KOPT-K1 (cell line): ENCODE measurements around the gene AICDA.
"Not testable (repeated sequence)": the region's sequence is repeated elsewhere in the genome, so short reads cannot be mapped to it uniquely, and the experiment has no call there.

ENCODE experiments used
- H3K27ac ChIP-seq: fragments of 200-600 bp; sonication (generic); 2 replicates; pipeline ENCODE4 v1.5.1; 2016; ENCODE audit warnings: antibody characterized with exemption, mild to moderate bottlenecking, low read depth, low read length; ENCODE audit not compliant: poor library complexity, severe bottlenecking
- H3K36me3 ChIP-seq: fragments of 200-600 bp; sonication (generic); 2 replicates; pipeline ENCODE4 v1.5.1; 2017; ENCODE audit warnings: antibody characterized with exemption, mild to moderate bottlenecking, low read length, moderate library complexity; ENCODE audit not compliant: insufficient read depth
- H3K9me3 ChIP-seq: fragments of 200-600 bp; sonication (generic); 2 replicates; pipeline ENCODE4 v1.5.1; 2017; ENCODE audit warnings: antibody characterized with exemption, low read length, mild to moderate bottlenecking; ENCODE audit not compliant: insufficient read depth, poor library complexity, severe bottlenecking

AICDA gene

DNA sequence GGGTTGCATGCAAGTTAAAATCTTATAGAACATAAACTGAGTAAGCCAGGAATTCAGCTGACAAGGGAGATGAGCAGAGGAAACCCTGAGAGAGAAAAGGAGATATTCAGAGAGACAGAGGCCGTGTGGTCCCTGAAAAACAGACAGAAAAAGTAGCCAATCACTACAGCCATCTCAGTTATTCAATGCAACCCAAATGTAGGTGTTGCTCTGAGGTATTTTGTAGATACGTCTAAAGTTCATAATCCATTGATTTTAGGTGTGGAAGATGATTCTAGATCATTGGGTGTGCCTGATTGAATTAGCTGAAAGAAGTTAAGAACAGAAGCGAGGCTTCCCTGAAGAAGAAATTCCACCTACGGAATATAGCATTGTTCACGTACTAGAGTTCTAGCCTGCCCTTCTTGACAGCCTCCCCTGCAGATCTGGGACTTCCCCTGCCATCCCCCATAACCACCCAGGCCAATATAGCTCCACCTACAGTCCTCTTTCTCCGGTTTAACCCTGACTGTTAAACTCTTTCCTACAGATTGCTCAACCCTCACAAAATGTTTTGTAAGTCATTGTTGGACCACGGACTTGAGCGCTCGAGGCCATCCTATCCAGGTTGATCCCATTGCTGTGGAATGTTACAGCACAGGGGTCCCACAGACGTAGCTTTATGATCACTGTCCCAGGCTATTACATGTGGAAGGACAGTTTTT, 21.7 kb downstream of the AICDA start:
- H3K27ac ChIP-seq, result no peak overlapping the region
- no peaks in the 10 kb centered on the region for H3K9me3 ChIP-seq
- no peaks in the 10 kb centered on the region for H3K36me3 ChIP-seq

DNA sequence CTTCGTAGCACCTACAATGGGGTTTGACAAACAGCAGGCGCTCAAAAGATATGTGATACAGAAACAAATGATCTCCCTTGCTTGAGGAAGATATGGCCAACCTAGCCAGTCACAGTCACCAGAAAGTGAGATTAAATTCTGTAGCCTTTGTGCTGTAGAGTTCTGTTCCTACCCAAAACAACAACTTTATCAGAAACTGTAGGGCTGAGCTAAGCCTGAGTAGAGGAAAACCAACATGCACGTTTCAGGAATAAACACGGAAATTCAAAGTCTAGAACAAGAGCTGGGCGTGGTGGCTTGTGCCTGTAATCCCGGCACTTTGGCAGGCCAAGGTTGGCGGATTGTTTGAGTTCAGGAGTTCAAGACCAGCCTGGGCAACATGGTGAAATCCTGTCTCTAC, 23.0 kb downstream of the AICDA start:
- no peak overlapping the region for H3K27ac ChIP-seq
- no peaks in the 10 kb centered on the region for H3K36me3 ChIP-seq
- H3K9me3 ChIP-seq, result no peaks in the 10 kb centered on the region

DNA sequence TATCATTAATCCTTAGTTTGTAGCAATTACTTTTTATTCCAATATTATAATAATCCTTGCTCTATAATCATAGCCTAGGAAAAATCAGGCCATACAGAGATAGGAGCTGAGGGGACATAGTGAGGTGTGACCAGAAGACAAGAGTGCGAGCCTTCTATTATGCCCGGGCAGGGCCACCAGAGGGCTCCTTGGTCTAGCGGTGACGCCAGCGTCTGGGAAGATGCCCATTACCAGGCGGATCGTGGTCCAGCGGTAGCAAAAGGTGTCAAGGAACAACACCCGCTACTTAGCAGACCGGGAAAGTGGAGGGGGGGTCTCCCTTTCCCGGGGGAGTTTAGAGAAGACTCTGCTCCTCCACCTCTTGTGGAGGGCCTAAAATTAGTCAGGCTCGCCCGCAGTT, 28.2 kb downstream of the AICDA start:
- H3K9me3 ChIP-seq, result not testable (repeated sequence)

DNA sequence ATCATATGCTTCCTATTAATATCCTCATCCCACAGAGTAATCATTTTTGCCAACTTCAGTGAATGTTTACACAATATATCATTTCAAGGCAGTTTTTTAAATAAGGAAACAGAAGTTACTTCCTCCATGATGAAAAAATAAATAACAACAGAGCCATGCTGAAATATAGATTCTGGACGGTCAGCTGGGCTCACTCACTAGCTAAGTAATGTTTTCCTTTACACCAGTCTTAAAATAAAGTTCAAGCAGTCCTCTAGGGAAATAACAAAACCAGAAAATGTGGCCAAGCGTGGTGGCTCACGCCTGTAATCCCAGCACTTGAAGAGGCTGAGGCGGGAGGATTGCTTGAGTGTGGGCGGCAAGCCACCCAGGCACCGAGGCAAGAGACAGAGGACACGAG, 28.7 kb downstream of the AICDA start:
- Histone ChIP-seq H3K9me3 (no peaks in the 10 kb centered on the region), H3K36me3 (no peaks in the 10 kb centered on the region), H3K27ac (no peak overlapping the region)

More for the DNA sequence above, 28.2 kb downstream of the AICDA start:
- not testable (repeated sequence) for H3K36me3 ChIP-seq, H3K27ac ChIP-seq

DNA sequence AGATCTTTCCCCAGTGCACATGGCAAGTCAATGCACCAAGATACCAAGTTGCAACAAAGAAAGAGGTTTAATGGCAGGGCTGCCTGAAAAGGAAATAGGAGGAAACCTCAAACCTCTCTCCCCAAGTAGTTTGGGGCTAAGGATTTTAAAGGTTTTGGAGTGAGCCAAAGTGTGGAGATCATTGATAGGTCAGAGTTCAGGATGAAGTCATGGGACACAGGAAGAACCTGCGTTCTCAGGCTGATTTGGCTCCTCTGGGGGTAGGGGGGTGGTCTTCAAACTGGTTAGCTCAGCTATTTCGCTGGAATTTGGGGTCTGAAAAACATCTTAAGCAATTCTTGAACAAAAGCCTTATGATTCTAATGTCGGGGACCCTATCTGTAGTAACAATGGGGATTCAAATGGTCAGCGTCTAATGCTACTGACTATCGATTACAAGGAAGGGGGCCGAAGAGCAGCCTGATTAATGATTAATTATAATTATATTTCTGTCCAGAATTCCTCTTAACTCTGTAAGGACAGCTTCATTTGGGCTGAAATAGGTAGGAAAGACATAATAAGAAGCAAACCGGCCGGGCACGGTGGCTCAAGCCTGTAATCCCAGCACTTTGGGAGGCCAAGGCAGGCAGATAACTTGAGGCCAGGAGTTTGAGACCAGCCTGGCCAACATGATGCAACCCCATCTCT, 31.4 kb downstream of the AICDA start:
- Histone ChIP-seq H3K36me3 (no peaks in the 10 kb centered on the region), H3K9me3 (no peaks in the 10 kb centered on the region), H3K27ac (no peak overlapping the region)

DNA sequence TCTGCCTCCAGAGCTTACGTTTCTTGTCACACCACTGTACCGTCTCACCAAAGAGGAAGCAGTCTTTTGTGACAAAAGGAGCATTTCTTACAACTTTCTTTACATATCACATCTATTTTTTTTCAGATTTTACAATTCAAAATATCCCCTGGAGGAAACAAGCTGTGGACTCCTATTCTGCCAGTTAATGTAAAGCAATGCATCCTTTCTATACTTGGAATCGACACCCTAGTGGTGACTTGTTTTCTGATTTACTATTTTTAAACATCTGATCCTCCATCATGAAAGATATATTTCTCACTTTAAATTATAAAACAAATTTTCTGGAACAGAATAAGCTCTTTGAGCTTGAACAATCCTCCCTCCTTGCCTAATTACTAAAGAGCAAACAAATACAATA, 34.8 kb downstream of the AICDA start:
- Histone ChIP-seq H3K27ac (no peak overlapping the region), H3K36me3 (no peaks in the 10 kb centered on the region), H3K9me3 (no peaks in the 10 kb centered on the region)

DNA sequence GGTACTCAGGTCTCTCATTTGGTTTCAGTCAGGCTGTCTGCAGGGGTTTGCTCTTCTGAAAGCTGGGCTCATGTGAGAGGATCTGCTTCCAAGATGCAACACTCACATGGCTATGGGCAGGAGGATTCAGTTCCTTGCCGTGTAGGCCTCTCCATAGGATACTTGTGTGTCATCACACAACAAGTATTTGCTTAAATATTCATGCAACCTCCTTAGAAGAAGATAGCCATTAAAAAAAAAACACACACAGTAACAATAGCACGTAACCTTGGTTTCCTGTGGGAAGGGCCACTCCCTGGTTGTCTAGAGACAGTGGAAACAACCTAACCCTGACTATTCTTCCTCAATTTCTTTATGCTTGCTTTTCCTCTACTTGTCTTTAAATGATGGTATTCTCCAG, 40.2 kb downstream of the AICDA start:
- Histone ChIP-seq H3K36me3 (no peaks in the 10 kb centered on the region), H3K9me3 (peaks cover 10% of the 10 kb centered on the region), H3K27ac (no peak overlapping the region)

DNA sequence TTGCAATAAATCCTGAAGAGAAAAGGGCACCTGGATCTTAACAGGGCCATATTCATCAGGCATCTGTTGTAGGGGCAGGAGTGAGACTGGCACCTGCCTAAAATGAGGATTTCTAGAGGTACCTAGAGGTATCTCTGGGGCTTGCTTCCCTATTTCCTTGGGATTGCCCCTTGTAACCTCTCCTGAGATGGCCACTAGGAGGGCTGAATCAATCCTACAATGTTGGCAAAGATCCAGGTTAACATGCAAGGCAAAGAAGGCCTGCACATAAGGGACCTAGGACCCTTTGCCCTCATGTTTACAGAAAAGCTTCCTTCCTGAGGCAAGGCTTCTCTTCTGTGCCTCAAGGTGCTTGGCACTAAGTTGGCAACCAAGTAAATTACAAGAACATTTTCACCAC, 46.1 kb downstream of the AICDA start:
- Histone ChIP-seq H3K9me3 (peaks cover 15% of the 10 kb centered on the region), H3K36me3 (no peaks in the 10 kb centered on the region), H3K27ac (no peak overlapping the region)

DNA sequence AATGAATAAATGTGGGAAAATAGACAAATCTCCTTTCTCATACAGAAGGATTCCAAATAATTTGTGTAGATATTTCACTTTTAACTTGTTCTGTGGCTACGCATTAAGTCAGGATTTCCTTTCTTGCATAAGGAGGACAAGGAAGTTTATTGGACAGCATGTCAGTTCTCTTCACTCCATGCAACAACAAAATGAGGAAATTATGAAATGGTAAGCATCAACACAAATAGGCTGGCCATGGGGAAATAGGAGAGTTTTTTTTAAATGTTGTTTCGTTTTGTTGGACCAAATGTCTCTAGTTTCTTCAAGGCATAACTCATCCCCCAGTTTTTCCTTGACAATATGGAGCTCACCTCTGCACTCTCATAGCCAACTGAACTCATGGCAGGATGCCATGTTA, 46.6 kb downstream of the AICDA start:
- H3K9me3 ChIP-seq, result peaks cover 15% of the 10 kb centered on the region
- H3K27ac ChIP-seq, H3K36me3 ChIP-seq: not testable (repeated sequence)

DNA sequence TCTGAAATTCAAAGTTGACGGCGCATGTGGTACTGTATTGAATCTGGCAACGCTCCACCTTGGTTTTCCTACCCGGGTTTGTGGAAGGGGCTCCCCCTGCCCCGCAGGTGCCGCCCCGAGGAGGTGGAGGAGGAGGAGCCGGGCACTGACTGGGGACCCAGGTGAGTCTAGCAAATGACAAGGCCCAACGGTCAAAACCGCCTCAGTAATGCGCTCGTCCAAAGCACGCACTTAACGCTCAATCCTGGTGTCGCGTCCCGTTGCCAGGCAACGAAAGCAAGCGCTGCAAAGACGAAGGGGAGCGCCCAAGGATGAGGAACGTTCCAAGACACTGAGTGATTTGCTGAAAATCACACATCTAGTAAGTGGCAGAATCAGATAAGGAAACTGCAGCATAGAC, 48.0 kb downstream of the AICDA start:
- Histone ChIP-seq H3K9me3 (peaks cover 15% of the 10 kb centered on the region), H3K27ac (no peak overlapping the region), H3K36me3 (no peaks in the 10 kb centered on the region)

DNA sequence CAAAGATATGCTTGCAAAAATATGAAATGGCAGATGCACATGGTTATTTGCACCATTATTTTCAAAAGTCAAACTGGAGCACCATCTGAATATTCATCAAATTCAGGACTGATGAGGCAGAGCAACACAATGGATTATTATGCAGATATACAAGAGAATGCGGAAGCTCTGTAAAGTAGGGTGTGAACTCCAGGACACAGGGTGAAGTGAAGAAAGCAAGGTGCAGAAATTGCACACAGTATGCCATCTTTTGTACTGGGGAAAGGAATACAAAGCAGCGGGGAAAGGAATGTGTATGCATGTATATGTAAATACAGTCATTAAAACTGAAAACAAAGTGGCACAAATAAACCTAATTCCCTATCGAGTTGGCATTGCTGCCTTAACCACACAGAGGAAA, 49.3 kb downstream of the AICDA start:
- Histone ChIP-seq H3K36me3 (no peaks in the 10 kb centered on the region), H3K27ac (no peak overlapping the region)

DNA sequence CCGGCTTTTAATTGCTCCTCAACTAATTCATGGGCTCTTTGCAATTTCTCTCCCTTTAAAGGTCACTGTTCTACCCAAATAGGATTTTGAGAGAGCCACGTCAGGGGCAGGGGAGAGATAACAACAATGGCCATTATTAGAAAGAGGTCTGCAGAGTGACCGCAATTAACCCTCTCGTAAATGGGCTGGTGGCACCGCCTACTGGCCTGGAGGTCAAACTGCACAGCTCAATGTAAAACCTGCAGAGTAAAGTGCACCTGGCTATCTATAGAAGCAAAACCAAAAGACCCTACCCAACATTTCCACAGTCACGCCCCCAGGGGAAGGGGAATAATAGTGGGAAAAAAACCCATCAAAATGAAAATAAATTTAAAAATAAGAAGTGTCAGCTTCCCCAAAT, 50.3 kb downstream of the AICDA start:
- Histone ChIP-seq H3K36me3 (no peaks in the 10 kb centered on the region), H3K9me3 (peaks cover 4% of the 10 kb centered on the region), H3K27ac (no peak overlapping the region)

More for the DNA sequence above, 49.3 kb downstream of the AICDA start:
- H3K9me3 ChIP-seq, result peaks cover 14% of the 10 kb centered on the region

DNA sequence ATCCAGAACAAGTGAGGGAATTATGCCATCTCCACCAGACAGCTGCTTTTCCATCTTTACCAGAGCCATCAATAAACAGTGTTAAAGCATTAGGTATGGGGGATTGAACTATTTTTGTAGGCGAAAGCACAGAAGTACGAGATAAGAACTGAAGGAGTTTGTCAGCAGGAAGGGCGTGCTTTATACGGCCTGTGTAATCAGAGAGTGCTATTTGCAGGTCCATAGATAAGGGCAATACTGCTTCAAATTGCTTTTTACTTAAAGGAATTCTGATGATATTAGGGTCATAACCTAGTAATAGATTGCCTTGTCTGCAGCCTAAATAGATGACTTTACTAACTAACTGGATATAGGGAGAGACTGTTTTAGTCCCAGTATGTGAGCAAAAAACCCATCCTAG, 51.6 kb downstream of the AICDA start:
- Histone ChIP-seq H3K36me3 (no peaks in the 10 kb centered on the region), H3K9me3 (no peaks in the 10 kb centered on the region), H3K27ac (no peak overlapping the region)

DNA sequence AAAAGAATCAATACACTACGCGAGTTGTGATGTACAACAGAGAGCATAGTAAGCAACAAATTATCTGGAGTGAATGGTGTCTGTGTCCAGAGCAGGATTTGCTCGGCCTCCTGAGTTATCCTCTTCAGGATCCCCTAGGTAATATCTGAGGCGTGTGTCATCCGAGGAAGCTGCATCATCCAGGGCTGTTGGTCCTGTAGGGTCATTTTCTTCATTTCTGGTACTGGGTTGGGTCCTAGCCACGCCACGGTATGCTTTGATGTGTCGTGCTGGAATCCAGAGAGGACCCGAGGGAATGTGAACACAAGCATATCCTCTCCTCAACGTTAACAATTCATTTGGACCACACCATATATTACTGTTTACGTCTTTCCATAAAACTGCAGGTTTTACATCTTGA, 53.0 kb downstream of the AICDA start:
- no peaks in the 10 kb centered on the region for H3K9me3 ChIP-seq
- no peak overlapping the region for H3K27ac ChIP-seq
- H3K36me3 ChIP-seq, result no peaks in the 10 kb centered on the region

DNA sequence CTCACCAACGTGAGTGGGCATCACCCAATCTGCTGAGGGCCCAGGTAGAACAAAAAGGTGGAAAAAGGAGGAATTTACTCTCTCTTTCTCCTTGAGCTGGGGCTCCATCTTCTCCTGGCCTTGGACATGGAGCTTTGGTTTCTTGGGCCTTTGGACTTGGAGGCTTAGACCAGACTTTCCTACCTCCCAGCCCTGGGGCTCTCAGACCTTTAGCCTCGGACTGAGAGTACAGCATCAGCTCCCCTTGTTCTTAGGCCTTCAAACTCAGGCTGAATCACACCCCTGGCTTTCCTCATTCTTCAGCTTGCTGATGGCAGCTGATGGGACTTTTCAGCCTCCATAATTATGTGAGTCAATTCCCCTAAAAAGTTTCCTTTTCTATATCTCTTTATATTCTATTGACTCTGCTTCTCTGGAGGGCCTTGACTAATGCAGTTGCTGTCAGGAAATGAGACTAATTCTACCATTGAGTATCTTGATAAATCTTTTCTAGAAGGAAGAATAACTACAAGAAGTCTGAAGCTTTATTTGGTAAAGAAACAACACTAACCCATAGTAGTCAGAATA, 56.0 kb downstream of the AICDA start:
- H3K36me3 ChIP-seq, result no peaks in the 10 kb centered on the region
- H3K27ac ChIP-seq, result no peak overlapping the region

More for the DNA sequence above, 56.0 kb downstream of the AICDA start:
- no peaks in the 10 kb centered on the region for H3K9me3 ChIP-seq
